GM19372 (cell line): ENCODE results near the gene TCF25.
"Not testable (repeated sequence)": the region's sequence is repeated elsewhere in the genome, so short reads cannot be mapped to it uniquely, and the experiment has no call there.

Experiments used
- ATAC-seq: cut with Tn5 transposase; IDR thresholded peaks from one replicate; pipeline ENCODE4 v1.9.1; 2021; ENCODE audit warnings: mild to moderate bottlenecking, low read depth, moderate library complexity; ENCODE audit not compliant: unreplicated experiment

TCF25 gene

DNA sequence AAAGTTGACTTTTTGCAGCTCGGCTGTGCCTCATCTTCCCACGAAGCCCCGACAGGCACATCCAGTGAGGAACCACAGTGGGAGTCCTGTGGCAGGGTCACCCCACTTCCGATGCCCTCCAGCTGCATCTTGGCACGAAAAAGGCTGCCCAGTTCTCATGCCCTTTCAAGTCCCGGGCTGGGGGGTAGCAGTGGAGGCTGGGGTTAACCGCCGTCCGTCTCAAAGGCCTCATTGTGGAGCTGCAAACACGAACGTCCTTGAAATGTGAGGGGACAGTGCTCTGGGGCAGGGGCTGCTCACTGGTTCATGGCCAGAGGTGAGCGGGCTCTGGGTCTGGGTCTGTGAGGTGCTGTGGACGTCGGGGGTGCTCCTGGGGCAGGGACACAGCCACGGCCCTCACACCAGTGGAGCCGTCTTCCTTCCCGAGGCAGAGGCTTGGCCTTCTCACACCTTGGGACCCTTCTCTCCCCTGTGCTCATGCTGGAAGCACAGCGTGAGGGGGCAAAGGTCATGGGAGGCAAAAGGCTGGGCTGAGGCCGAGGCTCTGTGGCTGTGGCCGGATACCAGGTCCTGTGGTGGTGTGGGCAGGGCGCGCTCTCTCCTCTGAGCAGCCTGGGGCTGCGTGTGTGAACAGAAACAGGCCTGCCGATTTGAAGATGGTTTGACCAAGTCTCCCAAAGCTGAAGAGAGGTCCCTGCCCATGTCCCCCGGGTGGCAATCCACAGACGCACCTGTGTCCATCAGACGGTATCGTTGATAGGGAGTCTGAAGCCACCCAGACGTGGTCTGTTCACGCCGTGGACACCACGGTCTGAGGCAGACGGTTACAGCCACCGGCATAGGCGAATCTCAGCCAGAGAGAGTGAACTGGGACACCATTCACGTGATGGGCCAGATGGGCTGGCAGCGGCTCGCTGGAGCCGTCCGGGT lies 42.2 kb downstream of the TCF25 start:
- ATAC-seq, result no peak

DNA sequence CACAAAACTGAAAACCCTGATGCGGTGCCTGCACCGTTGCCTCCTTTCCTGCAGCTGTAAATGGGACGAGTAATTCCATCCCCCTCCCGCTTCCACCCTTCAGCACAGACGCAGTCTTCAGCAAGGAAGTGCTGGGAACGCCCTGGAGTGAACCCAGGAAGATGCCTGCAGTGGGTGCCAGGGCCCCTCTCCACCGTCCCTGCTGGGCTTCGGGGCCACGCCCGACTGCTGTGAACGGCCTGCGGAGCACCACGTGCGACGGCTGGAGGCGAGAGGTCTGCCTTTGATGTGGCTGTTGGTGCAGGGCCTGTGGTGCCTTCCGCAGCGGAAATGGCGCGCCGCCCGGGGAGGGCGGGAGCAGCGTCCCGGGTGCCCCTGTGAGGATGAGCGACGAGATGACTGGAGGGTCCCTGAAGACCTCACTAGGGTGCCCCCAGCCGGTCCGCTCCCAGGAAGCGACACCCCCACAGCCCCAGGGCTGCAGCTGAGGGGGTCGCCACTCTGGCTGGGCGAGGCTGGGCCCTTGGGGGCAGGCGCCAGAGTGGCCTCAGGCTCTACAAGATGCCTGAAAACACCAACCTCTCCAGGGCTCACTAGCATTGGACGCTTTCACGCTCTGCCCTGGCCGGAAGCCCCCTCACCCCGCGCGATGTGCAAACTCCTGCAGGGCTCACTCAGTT lies 44.5 kb downstream of the TCF25 start:
- peak; percentile 74 for ATAC-seq

DNA sequence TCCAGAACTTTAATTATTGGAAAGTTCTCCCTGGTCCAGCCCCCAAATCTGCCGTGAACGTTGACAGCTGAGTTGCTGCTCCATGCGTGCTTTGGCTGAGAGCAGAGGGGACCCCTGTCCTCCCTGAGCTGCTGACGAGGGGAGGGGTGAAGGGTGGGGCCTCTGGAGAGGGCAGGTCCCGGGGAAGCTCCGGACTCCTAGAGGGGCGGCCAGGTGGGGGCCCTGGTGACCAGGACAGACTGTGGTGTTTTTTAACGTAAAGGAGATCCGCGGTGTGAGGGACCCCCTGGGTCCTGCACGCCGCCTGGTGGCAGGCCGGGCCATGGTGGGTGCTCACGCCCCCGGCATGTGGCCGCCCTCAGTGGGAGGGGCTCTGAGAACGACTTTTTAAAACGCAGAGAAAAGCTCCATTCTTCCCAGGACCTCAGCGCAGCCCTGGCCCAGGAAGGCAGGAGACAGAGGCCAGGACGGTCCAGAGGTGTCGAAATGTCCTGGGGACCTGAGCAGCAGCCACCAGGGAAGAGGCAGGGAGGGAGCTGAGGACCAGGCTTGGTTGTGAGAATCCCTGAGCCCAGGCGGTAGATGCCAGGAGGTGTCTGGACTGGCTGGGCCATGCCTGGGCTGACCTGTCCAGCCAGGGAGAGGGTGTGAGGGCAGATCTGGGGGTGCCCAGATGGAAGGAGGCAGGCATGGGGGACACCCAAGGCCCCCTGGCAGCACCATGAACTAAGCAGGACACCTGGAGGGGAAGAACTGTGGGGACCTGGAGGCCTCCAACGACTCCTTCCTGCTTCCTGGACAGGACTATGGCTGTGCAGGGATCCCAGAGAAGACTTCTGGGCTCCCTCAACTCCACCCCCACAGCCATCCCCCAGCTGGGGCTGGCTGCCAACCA lies 45.3 kb downstream of the TCF25 start, which contains the start of gene MC1R:
TSS of gene MC1R (plus strand) at position 410 of the 895 bp plus-strand sequence. CDS start at position 807, 397 bp downstream.
- ATAC-seq, result no peak

DNA sequence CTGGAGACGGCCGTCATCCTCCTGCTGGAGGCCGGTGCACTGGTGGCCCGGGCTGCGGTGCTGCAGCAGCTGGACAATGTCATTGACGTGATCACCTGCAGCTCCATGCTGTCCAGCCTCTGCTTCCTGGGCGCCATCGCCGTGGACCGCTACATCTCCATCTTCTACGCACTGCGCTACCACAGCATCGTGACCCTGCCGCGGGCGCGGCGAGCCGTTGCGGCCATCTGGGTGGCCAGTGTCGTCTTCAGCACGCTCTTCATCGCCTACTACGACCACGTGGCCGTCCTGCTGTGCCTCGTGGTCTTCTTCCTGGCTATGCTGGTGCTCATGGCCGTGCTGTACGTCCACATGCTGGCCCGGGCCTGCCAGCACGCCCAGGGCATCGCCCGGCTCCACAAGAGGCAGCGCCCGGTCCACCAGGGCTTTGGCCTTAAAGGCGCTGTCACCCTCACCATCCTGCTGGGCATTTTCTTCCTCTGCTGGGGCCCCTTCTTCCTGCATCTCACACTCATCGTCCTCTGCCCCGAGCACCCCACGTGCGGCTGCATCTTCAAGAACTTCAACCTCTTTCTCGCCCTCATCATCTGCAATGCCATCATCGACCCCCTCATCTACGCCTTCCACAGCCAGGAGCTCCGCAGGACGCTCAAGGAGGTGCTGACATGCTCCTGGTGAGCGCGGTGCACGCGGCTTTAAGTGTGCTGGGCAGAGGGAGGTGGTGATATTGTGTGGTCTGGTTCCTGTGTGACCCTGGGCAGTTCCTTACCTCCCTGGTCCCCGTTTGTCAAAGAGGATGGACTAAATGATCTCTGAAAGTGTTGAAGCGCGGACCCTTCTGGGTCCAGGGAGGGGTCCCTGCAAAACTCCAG lies 46.4 kb downstream of the TCF25 start:
- no peak for ATAC-seq

DNA sequence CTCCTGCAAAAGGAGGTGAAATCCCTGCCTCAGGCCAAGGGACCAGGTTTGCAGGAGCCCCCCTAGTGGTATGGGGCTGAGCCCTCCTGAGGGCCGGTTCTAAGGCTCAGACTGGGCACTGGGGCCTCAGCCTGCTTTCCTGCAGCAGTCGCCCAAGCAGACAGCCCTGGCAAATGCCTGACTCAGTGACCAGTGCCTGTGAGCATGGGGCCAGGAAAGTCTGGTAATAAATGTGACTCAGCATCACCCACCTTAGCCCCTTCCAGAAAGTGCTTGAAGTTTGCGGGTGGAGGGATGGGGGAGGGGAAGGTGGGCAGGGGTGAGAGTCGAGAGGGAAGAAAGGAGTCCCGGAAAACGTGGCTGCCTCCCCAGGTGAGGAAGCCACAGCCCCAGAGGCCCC lies 47.3 kb downstream of the TCF25 start:
- no peak for ATAC-seq

DNA sequence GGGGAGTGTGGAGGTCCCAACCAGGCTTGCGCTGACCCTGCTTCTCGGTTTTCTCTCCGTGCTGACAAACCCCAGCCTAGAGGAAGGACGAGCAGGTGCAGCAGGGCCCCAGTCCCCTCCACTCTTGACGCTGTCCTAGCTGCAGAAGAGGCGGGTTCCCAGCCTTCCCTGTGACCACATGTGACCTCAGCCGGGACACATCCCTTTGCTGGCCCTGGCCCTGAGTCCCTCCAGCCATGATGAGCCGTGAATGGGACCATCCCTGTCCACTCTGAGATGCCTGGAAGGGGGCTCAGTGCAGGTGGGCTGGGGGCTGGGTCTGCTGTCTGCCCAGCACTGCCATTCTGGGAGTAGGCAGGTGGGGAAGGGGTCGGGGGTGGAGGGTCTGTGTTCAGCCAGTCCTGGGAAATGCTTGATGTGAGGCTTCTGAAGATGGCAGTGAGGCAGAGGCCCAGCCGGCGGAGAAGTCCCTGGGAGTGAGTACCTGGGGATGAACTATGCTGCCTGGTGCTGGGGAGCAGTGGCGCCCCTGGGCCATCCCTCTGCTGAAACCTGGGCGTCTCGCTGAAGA lies 47.8 kb downstream of the TCF25 start:
- no peak for ATAC-seq

- ATAC-seq, result no peak
These were observed 48.5 kb downstream of the TCF25 start for GRCh38 chr16:89921702-89922476.

- ATAC-seq, result no peak
These were observed 49.1 kb downstream of the TCF25 start for GRCh38 chr16:89922477-89922883.

- ATAC-seq, result no peak
These were observed 49.7 kb downstream of the TCF25 start, which contains the start of gene TUBB3 for GRCh38 chr16:89922884-89923639. Gene TUBB3 (plus strand): TSS chr16:89923342. CDS start chr16:89923402, 60 bp downstream.

- no peak for ATAC-seq
These were observed 50.4 kb downstream of the TCF25 start for GRCh38 chr16:89923640-89924296.

DNA sequence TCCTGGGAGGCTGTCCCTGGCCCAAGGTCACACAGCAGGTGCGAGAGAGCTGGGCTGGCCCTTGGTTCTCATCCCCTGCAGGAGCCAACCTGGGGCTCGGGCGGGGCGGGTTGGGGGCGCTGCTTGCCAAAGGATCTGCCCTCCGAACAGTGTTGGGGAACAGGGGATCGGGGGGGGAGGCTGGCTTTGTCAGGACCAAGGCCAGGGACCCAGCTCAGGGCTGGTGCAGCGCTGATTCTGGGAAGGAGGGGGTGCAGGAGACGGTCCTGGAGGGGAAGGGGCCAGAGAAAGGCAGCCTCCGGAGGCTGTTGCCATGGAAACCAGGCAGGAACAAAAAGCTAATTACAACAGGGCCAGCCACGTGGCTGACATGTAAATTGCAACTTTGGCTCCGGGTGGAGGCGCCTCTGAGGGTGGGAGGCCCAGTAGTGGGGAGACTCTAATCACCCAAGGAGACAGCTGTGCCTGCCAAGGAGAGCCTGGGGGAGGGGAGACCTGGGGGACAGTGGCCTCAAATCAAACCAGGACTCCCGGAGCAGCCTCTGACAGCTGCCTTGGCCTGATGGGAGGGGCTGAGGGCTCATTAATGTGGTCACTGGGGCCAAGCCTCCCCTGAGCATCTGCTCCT lies 51.0 kb downstream of the TCF25 start:
- no peak for ATAC-seq

DNA sequence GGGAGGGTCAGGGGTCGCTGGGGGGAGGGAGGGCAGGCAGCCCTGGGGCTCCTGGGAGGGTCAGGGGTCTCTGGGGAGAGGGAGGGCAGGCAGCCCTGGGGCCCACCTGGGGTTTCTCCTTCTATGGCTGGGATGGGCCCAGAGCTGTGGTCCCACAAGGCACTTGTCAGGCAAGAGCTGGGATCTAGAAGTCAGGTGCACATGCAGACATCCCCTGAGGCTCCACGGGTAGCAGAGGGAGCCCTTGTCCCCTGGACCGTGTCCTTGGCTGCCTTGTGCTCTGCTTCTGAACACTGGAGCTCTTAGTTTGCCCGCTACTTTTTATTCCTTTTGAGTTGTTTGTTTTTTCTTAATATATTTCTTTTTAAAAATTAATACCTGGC lies 51.5 kb downstream of the TCF25 start:
- no peak for ATAC-seq

DNA sequence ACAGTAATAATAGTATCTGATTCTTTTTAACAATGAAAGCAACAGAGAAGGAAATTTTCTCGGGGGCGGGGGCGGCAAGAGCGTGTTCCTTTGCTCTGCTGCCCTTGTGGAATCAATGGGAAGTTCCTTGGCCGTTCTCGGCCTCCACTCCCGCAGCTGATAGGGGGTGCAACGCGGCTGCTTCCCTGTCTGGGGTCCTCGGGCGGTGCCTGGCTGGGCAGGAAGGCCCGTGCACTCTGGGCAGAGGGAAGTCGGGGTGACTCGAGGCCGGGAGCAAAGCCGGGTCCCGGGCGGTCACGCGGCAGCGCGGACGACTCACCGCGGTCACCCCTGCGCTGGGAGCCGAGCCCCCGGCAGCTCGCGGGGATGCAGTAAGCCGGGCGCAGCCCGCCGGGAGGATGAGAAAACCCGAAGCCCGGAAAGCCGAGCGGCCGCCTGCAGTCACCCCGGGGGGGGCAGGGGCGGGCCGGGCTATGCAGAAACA lies 52.2 kb downstream of the TCF25 start:
- no peak for ATAC-seq

GRCh38 chr16:89931305-89931896 lies 58.0 kb downstream of the TCF25 start:
- ATAC-seq, result no peak

GRCh38 chr16:89931964-89932363 lies 58.6 kb downstream of the TCF25 start:
- ATAC-seq, result no peak

DNA sequence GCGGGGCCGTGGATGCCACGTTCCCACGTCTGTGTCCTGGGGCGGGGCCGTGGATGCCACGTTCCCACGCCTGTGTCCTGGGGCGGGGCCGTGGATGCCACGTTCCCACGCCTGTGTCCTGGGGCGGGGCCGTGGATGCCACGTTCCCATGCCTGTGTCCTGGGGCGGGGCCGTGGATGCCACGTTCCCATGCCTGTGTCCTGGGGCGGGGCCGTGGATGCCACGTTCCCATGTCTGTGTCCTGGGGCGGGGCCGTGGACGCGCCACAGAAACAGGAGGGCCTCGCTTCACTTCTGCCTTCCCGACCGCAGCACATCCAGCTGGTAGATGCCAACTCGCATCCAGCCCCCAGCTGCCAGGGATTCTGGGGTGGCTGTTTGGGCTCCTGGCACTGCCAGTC lies 60.6 kb downstream of the TCF25 start:
- not testable (repeated sequence) for ATAC-seq
